ENCODE measurements around the gene TRIM71.

DNA sequence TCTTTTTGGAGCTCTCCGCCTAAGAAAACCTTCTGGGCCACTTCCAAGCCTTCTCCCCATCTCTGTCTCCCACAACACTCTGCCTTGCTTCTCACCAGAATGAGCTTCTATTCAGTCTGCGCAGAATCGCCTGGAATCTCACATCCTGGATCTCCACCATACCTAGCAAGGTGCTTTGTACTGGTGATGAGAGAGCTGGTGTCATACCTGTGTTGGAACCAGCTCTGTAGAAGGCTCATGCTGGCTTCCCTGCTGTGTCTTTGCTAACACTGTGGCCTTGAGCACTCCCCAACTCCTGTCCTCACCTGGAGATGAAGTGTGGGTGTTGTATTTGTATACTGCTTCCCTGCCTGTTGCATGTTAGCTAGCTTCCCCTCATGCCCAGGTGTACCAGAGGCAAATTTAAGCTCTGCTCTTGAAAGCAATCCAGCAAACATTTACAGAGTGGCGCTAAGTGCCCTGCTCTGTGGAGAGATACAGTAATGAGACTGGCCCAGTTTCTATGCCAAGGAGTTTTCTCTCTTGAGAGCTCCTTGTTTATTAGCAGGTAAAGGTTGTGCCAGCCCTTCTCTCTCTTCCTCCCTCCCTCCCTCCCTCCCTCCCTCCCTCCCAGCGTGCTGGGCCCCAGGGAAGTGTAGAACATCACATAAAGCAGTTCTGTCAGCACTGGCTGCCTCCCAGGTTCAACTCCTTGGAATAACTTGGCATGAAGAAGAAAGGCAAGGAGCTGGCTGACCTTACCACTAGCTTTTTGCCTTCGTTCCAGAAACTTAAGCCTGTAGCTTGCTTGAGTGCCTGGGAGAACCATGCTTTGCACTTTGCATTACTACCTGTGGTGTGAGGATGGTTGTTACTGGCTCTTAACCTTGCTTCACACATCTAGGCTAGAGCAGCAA lies 54.9 kb downstream of the TRIM71 start:
- TF ChIP-seq POLR2A (IDR thresholded peaks at IDR 0.05; ENCODE audit: low read depth, low read length) (no peak), POLR2AphosphoS5 (IDR thresholded peaks at IDR 0.05; ENCODE audit: low read depth, low read length) (no peak)
